ENCODE measurements around the gene RBM15B.

RBM15B gene

DNA sequence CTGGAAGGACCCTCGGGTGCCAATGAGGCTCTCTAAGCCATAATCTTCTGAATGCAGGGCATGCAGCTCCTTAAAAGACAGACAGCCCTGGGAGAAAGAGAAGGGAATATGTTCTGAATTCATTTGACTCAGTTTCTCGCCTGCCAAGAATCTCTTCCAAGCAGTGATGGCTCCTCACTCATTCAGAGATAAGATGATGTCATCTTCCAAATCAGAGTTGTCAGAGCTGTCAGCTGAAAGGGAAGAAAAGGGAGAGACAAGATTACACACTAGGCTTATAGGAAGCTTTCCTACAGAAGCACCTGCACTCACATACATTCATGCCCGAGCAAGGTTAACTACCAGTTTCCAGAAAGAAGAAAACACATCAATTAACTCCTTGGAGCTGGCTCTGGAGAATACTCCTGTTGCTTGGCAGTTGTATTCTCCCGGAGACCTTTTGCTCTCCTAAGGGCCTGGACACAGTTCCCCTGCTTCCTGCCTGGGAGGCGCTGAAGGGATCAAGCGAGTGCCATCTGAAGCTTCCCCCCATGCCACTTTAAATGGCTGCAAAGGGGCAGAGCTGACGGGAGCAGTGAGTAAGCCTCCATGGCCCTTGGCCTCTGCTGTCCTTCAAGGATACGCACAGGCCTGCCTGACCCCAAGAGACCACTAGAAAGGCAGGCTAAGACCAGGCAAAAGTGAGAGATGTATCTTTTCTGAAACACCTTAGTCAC, 7.7 kb downstream of the RBM15B start:
- Histone ChIP-seq H3K4me3 (no peak overlapping the region), H3K4me2 (no peak overlapping the region), H4K20me1 (peaks cover 73% of the 10 kb centered on the region), H3K27me3 (no peaks in the 10 kb centered on the region), H3K27ac (no peak overlapping the region), H3K9me3 (no peaks in the 10 kb centered on the region), H3K9ac (no peak overlapping the region), H3K4me1 (peaks cover 27% of the 10 kb centered on the region), H3K36me3 (peaks cover 98% of the 10 kb centered on the region)
- TF ChIP-seq Cebpa-rat (IDR thresholded peaks at IDR 0.05), result no peak

- no peak for TF ChIP-seq Cebpa-rat (IDR thresholded peaks at IDR 0.05)
- Histone ChIP-seq H3K36me3 (peaks cover 97% of the 10 kb centered on the region), H3K27ac (no peak overlapping the region), H3K9ac (no peak overlapping the region), H3K4me1 (peaks cover 13% of the 10 kb centered on the region), H3K9me3 (no peaks in the 10 kb centered on the region), H4K20me1 (peaks cover 67% of the 10 kb centered on the region), H3K4me3 (no peak overlapping the region), H3K4me2 (no peak overlapping the region), H3K27me3 (no peaks in the 10 kb centered on the region)
Observed at GRCh38 chr3:51400166-51400565, 9.1 kb downstream of the RBM15B start.

DNA sequence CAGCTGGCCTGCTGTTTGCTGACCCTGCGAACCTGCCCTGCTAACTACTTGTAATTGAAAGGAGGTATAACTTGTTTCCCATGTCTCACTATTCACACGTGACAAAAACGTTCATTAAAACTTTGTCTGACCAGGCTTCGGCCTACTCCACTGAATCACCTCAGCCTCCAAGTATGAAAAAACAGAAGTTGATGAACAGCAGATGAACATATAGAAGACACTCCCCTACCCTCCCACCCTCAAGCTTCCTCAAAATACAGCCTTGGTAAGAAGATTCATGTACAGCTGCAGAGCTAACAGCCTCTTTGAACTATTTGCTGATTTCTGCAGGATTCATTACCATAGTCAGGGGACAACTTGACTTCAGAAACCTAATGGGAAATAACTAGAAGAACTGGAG, 10.7 kb downstream of the RBM15B start:
- Histone ChIP-seq H3K27me3 (no peaks in the 10 kb centered on the region), H4K20me1 (peaks cover 51% of the 10 kb centered on the region), H3K36me3 (peaks cover 95% of the 10 kb centered on the region), H3K27ac (no peak overlapping the region), H3K9ac (no peak overlapping the region), H3K4me2 (no peak overlapping the region), H3K9me3 (no peaks in the 10 kb centered on the region), H3K4me3 (no peak overlapping the region), H3K4me1 (no peaks in the 10 kb centered on the region)
- no peak for TF ChIP-seq Cebpa-rat (IDR thresholded peaks at IDR 0.05)

DNA sequence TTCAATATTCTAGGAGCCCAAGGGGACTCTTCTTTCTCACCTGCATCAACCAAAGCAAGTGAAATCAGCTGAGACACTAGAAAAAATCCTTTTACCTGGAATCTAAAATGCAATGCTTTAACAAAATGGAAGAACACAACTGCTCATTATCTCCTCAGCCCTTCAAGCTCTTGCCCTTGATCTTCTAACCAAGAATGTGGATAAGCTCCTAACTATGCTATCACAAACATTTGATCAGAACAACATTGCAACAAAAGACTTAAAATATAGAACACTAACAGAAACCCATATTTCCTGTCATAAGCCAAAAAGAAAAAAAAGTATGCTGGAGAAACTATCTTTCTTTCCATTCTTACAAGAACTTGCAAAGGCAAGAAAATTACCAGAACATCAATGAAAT, 12.6 kb downstream of the RBM15B start:
- H3K36me3 ChIP-seq, result peaks cover 95% of the 10 kb centered on the region
- TF ChIP-seq Cebpa-rat (IDR thresholded peaks at IDR 0.05), result no peak
- H3K4me3 ChIP-seq, result no peak overlapping the region
- H3K4me2 ChIP-seq, result no peak overlapping the region
- H4K20me1 ChIP-seq, result peaks cover 41% of the 10 kb centered on the region
- no peaks in the 10 kb centered on the region for H3K27me3 ChIP-seq
- no peaks in the 10 kb centered on the region for H3K4me1 ChIP-seq
- no peak overlapping the region for H3K27ac ChIP-seq
- H3K9me3 ChIP-seq, result no peaks in the 10 kb centered on the region
- no peak overlapping the region for H3K9ac ChIP-seq

GRCh38 chr3:51408021-51408420, 16.9 kb downstream of the RBM15B start:
- no peaks in the 10 kb centered on the region for H3K9me3 ChIP-seq
- H3K27ac ChIP-seq, result no peak overlapping the region
- TF ChIP-seq Cebpa-rat (IDR thresholded peaks at IDR 0.05), result no peak
- H3K4me2 ChIP-seq, result no peak overlapping the region
- H3K4me3 ChIP-seq, result no peak overlapping the region
- no peaks in the 10 kb centered on the region for H3K4me1 ChIP-seq
- peaks cover 97% of the 10 kb centered on the region for H3K36me3 ChIP-seq
- H3K9ac ChIP-seq, result no peak overlapping the region
- 0 out of 2 replicates have a peak, but pooled peaks cover 31% of the 10 kb centered on the region for H4K20me1 ChIP-seq
- H3K27me3 ChIP-seq, result no peaks in the 10 kb centered on the region

DNA sequence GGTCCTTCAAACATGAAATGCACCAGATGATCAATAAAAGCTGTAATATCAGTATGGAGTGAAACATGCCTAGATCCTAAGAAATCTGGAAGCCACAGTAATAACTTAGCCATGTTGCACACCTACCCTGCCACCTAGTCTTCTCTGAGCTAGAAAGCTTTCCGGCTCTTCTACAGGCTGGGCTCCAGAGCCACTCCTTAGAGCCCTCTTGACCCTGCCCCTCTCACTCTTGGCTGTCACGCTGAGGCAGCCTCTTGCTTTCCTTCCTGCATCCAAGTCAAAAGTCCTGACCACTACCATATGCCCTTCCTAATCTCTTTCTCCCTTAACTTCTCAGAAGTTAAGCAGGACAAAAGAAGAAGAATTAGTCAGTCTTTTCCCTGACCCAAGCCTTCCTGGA, 17.7 kb downstream of the RBM15B start:
- H4K20me1 ChIP-seq, result 0 out of 2 replicates have a peak, but pooled peaks cover 25% of the 10 kb centered on the region

DNA sequence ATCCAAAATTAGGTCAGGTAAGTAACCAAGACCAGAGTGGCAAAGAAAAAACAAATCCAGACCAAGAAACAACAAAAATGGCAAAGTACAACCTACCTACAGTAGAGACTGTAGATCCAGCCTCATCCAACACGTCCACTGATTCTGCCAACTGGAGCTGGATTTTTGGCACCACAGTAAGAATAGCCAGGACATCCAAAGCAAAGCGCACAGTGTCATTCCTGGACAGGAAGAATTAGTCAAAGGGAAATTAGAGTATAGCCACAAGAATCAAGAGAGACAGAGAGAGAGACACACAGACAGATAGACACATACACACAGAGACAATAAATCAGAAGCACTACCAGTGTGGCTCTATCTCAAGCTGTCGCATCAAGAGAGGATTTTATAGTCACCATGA, 31.1 kb downstream of the RBM15B start:
- no peak for TF ChIP-seq Cebpa-rat (IDR thresholded peaks at IDR 0.05)
- Histone ChIP-seq H3K9me3 (no peaks in the 10 kb centered on the region), H3K36me3 (peaks cover 95% of the 10 kb centered on the region), H3K4me1 (no peaks in the 10 kb centered on the region), H3K27me3 (no peaks in the 10 kb centered on the region), H4K20me1 (no peaks in the 10 kb centered on the region), H3K27ac (no peak overlapping the region), H3K4me3 (no peak overlapping the region), H3K4me2 (no peak overlapping the region), H3K9ac (no peak overlapping the region)

More for the DNA sequence above, 17.7 kb downstream of the RBM15B start:
- H3K36me3 ChIP-seq, result peaks cover 97% of the 10 kb centered on the region
- H3K4me1 ChIP-seq, result no peaks in the 10 kb centered on the region
- no peaks in the 10 kb centered on the region for H3K9me3 ChIP-seq
- no peak overlapping the region for H3K27ac ChIP-seq
- H3K9ac ChIP-seq, result no peak overlapping the region
- H3K4me3 ChIP-seq, result no peak overlapping the region
- no peak overlapping the region for H3K4me2 ChIP-seq
- TF ChIP-seq Cebpa-rat (IDR thresholded peaks at IDR 0.05), result no peak
- H3K27me3 ChIP-seq, result no peaks in the 10 kb centered on the region

DNA sequence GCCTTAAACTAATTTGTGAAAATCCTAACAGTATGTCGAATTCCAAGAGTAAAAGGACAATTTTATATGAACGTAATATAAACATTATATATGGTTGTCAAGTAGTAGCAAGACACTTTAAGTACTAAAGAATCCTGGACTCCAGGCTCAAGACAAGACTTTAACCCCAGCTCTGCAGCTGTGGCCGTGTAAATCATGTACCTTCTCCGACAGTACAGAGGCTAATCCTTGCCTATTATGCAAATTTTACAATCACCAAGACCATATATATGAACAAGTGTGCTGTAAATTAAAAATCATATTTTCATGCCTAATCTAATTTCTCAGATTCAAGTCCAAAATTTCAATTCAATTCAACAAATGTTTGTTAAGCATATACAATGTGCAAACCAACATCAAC, 35.8 kb downstream of the RBM15B start:
- no peaks in the 10 kb centered on the region for H3K4me1 ChIP-seq
- peaks cover 95% of the 10 kb centered on the region for H3K36me3 ChIP-seq
- H4K20me1 ChIP-seq, result no peaks in the 10 kb centered on the region
- H3K27me3 ChIP-seq, result no peaks in the 10 kb centered on the region
- H3K9ac ChIP-seq, result no peak overlapping the region
- H3K27ac ChIP-seq, result no peak overlapping the region
- no peak overlapping the region for H3K4me3 ChIP-seq
- no peak overlapping the region for H3K4me2 ChIP-seq
- no peak for TF ChIP-seq Cebpa-rat (IDR thresholded peaks at IDR 0.05)
- no peaks in the 10 kb centered on the region for H3K9me3 ChIP-seq

- H3K27ac ChIP-seq, result no peak overlapping the region
- H3K4me1 ChIP-seq, result no peaks in the 10 kb centered on the region
- no peaks in the 10 kb centered on the region for H3K9me3 ChIP-seq
- peaks cover 2% of the 10 kb centered on the region for H4K20me1 ChIP-seq
- H3K36me3 ChIP-seq, result peaks cover 95% of the 10 kb centered on the region
- H3K4me3 ChIP-seq, result no peak overlapping the region
- H3K9ac ChIP-seq, result no peak overlapping the region
- H3K27me3 ChIP-seq, result no peaks in the 10 kb centered on the region
- H3K4me2 ChIP-seq, result no peak overlapping the region
- TF ChIP-seq Cebpa-rat (IDR thresholded peaks at IDR 0.05), result no peak
Observed at GRCh38 chr3:51429138-51429537, 38.1 kb downstream of the RBM15B start.

DNA sequence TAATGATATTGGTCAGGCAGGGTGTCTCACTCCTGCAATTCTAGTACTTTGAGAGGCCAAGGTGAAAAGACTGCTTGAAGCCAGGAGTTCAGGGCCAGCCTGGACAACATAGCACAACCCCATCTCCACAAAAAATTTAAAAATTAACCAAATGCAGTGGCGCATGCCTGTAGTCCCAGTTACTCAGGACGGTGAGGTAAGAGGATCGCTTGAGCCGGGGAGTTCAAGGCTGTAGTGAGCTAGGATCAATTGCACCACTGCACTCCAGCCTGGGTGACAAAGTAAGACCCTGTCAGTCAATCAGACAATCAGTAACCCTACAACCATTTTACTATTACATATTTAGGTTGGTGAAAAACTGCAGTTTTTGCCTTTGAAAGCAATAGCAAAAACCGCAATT, 43.0 kb downstream of the RBM15B start:
- H3K4me1 ChIP-seq, result no peaks in the 10 kb centered on the region
- no peak overlapping the region for H3K9ac ChIP-seq
- peaks cover 13% of the 10 kb centered on the region for H4K20me1 ChIP-seq
- no peak for TF ChIP-seq Cebpa-rat (IDR thresholded peaks at IDR 0.05)
- no peaks in the 10 kb centered on the region for H3K27me3 ChIP-seq
- H3K4me3 ChIP-seq, result no peak overlapping the region
- H3K4me2 ChIP-seq, result no peak overlapping the region
- H3K36me3 ChIP-seq, result peaks cover 89% of the 10 kb centered on the region
- H3K9me3 ChIP-seq, result no peaks in the 10 kb centered on the region
- no peak overlapping the region for H3K27ac ChIP-seq
